SU-DHL-6 (cell line): ENCODE measurements around the gene MYZAP.

Source experiments
- CTCF ChIP-seq: fragments of 200-600 bp; sonication (generic); IDR thresholded peaks from one replicate; pipeline ENCODE4 v1.5.1; 2017; ENCODE audit warnings: antibody characterized with exemption, mild to moderate bottlenecking, low read length, moderate library complexity; ENCODE audit not compliant: insufficient read depth, poor library complexity, severe bottlenecking
- EZH2phosphoT487 ChIP-seq: fragments of 200-600 bp; sonication (generic), shearing (Covaris generic); conservative IDR thresholded peaks from 2 replicates; pipeline ENCODE4 v1.6.1; 2018; ENCODE audit warnings: mild to moderate bottlenecking, antibody characterized with exemption, low read length, moderate library complexity, mixed read lengths

DNA sequence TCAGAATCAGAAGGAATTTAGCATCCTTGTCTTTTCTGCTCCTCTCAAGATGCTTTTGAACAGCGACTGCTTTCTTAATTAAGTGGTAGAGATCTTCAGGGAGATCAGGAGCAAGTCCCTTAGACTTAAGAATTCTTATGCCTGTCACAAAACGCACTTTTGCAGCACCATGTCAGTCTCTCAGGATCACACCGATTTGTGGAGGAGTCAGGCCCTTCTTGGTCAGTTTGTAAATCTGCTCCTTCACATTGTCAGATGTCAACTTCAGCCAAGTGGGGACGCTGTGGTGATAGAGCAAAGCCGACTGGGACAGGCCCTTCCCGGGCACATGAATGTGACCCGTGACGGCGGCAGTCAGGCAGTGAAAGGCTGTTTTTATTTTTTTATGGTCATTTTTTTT lies 35.7 kb upstream of the MYZAP start:
- no peak for TF ChIP-seq CTCF
- no peak for TF ChIP-seq EZH2phosphoT487
